ENCODE measurements around the gene MCTP1.

The MCTP1 gene

GRCh38 chr5:95124731-95125130, 160.2 kb downstream of the MCTP1 start:
- DNase-seq (ENCODE audit: low read depth in 2 of 2, low spot score in 1 of 2) = no peak

GRCh38 chr5:95124101-95124500, 160.8 kb downstream of the MCTP1 start:
- DNase-seq (ENCODE audit: low read depth in 2 of 2, low spot score in 1 of 2) = no peak

GRCh38 chr5:95114902-95115301, 170.0 kb downstream of the MCTP1 start:
- no peak for DNase-seq (ENCODE audit: low read depth in 2 of 2, low spot score in 1 of 2)

GRCh38 chr5:95114305-95114704, 170.6 kb downstream of the MCTP1 start:
- no peak for DNase-seq (ENCODE audit: low read depth in 2 of 2, low spot score in 1 of 2)

GRCh38 chr5:95113489-95113888, 171.4 kb downstream of the MCTP1 start:
- no peak for DNase-seq (ENCODE audit: low read depth in 2 of 2, low spot score in 1 of 2)

- DNase-seq (ENCODE audit: low read depth in 2 of 2, low spot score in 1 of 2) = no peak
Observed at GRCh38 chr5:95111141-95111540, 173.8 kb downstream of the MCTP1 start.

GRCh38 chr5:95110118-95110517, 174.8 kb downstream of the MCTP1 start:
- DNase-seq (ENCODE audit: low read depth in 2 of 2, low spot score in 1 of 2) = no peak

GRCh38 chr5:95107138-95107537, 177.8 kb downstream of the MCTP1 start:
- DNase-seq (ENCODE audit: low read depth in 2 of 2, low spot score in 1 of 2) = no peak

- no peak for DNase-seq (ENCODE audit: low read depth in 2 of 2, low spot score in 1 of 2)
Observed at GRCh38 chr5:95105638-95106037, 179.3 kb downstream of the MCTP1 start.

GRCh38 chr5:95102687-95103086, 182.2 kb downstream of the MCTP1 start:
- DNase-seq (ENCODE audit: low read depth in 2 of 2, low spot score in 1 of 2) = no peak

GRCh38 chr5:95102080-95102479, 182.8 kb downstream of the MCTP1 start:
- no peak for DNase-seq (ENCODE audit: low read depth in 2 of 2, low spot score in 1 of 2)

- DNase-seq (ENCODE audit: low read depth in 2 of 2, low spot score in 1 of 2) = no peak
Observed at GRCh38 chr5:95100551-95100950, 184.3 kb downstream of the MCTP1 start.

- DNase-seq (ENCODE audit: low read depth in 2 of 2, low spot score in 1 of 2) = no peak
Observed at GRCh38 chr5:95098012-95098411, 186.9 kb downstream of the MCTP1 start.

GRCh38 chr5:95093211-95093610, 191.7 kb downstream of the MCTP1 start:
- DNase-seq (ENCODE audit: low read depth in 2 of 2, low spot score in 1 of 2) = no peak

GRCh38 chr5:95090774-95091173, 194.1 kb downstream of the MCTP1 start:
- DNase-seq (ENCODE audit: low read depth in 2 of 2, low spot score in 1 of 2) = no peak

- DNase-seq (ENCODE audit: low read depth in 2 of 2, low spot score in 1 of 2) = no peak
Observed at GRCh38 chr5:95087816-95088317, 197.0 kb downstream of the MCTP1 start.

GRCh38 chr5:95086927-95087815, 197.7 kb downstream of the MCTP1 start:
- no peak for DNase-seq (ENCODE audit: low read depth in 2 of 2, low spot score in 1 of 2)

- no peak for DNase-seq (ENCODE audit: low read depth in 2 of 2, low spot score in 1 of 2)
Observed at GRCh38 chr5:95084757-95085156, 200.1 kb downstream of the MCTP1 start.

- no peak for DNase-seq (ENCODE audit: low read depth in 2 of 2, low spot score in 1 of 2)
Observed at GRCh38 chr5:95083606-95084005, 201.3 kb downstream of the MCTP1 start.

GRCh38 chr5:95081982-95082381, 202.9 kb downstream of the MCTP1 start:
- no peak for DNase-seq (ENCODE audit: low read depth in 2 of 2, low spot score in 1 of 2)

- no peak for DNase-seq (ENCODE audit: low read depth in 2 of 2, low spot score in 1 of 2)
Observed at GRCh38 chr5:95081500-95081960, 203.4 kb downstream of the MCTP1 start.

- no peak for DNase-seq (ENCODE audit: low read depth in 2 of 2, low spot score in 1 of 2)
Observed at GRCh38 chr5:95080441-95080840, 204.5 kb downstream of the MCTP1 start.

- no peak for DNase-seq (ENCODE audit: low read depth in 2 of 2, low spot score in 1 of 2)
Observed at GRCh38 chr5:95080030-95080429, 204.9 kb downstream of the MCTP1 start.
